Measurements from ENCODE around the gene CD69. TPM values are rescaled to one million over a fixed set of nuclear protein-coding genes. Genes with fewer than 3 reads are reported as not detected.

CD69 gene
- total RNA-seq, 3 donors from 2014 or later = 7.4 to 21.4 (median 11.5) TPM

DNA sequence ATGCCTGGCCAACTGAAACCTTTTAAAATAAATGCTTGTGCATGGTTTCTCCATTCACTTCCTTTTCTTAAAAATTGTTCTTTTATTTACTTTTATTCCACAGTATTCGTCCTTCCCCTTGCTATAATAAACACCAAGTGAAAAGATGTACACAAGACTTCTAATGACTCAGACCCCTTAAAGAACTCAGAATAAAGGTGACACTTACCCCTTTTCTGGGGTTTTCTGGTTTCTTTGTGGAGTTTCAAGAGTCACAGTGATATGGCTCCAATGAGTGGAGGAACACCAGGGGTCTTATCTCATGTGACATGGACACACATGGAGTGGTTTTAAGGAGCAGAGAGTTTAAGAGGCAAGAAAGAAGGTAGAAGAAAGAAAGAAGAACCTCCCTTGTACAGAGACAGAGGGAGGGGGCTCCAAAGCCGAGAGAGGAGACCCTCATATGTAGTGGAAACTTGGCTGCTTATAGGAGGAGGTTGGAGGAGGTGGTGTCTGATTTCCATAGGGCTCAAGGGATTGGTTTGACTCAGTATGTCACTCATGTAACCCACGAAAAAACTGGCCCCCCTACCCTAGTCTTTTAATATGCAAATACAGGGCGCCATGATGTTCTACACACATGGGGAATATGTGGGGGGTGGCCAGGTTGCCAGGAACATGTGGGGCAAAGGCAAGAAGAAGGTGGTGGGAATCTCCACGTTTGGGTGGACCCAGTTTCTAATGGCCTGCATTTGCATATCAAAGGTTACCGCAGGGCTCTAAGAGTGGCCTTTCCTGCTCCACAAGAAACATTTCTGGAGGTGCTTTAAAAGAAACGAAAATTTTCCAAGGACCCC, 22.1 kb upstream of the CD69 start:
- intact Hi-C loops (cut with DNase I; ENCODE audit: low total_unique reads) = no loop called here
- Histone ChIP-seq H3K9me3 (no peaks in the 10 kb centered on the region), H3K36me3 (no peaks in the 10 kb centered on the region)

DNA sequence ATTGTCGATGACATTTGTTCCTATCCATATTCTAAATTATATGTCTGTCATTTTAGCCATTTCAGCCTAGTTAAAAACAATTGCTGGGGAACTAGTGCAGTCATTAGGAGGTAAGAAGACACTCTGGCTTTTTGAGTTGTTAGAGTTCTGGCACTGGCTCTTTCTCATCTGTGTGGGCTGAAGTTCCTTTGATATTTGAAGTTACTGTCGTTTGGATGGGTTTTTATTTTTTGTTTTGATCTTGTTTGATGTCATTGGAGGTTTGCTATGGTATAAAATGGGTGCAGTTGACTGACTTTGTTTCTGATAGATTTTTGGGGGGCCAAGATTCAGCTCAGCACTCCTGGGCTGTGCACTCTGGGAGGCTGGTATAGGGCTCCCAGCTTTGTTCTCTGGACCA, 20.7 kb upstream of the CD69 start:
- Histone ChIP-seq H3K4me1 (no peaks in the 10 kb centered on the region), H3K4me3 (no peak overlapping the region), H3K9me3 (no peaks in the 10 kb centered on the region), H3K27me3 (no peaks in the 10 kb centered on the region), H3K36me3 (no peaks in the 10 kb centered on the region), H3K27ac (no peak overlapping the region)
- no peak for DNase-seq (ENCODE audit: low spot score in 2 of 2)
- no peak for TF ChIP-seq POLR2A (IDR thresholded peaks at IDR 0.05)
- intact Hi-C loops (cut with DNase I; ENCODE audit: low total_unique reads) = loop anchor here (2.0 kb wide), 1 partner anchor 59 kb away; no protein-coding TSS in a partner anchor

More for the DNA sequence above, 22.1 kb upstream of the CD69 start:
- no peak for DNase-seq (ENCODE audit: low spot score in 2 of 2)
- no peaks in the 10 kb centered on the region for H3K4me1 ChIP-seq
- no peaks in the 10 kb centered on the region for H3K27me3 ChIP-seq
- H3K4me3 ChIP-seq = no peak overlapping the region
- no peak overlapping the region for H3K27ac ChIP-seq
- TF ChIP-seq POLR2AphosphoS5 (IDR thresholded peaks at IDR 0.05) = no peak
- no peak for TF ChIP-seq CTCF (IDR thresholded peaks at IDR 0.05)
- TF ChIP-seq POLR2A (IDR thresholded peaks at IDR 0.05) = no peak

- intact Hi-C loops (cut with DNase I; ENCODE audit: low total_unique reads) = no loop called here
These were observed 18.5 kb upstream of the CD69 start for GRCh38 chr12:9779209-9779608.

DNA sequence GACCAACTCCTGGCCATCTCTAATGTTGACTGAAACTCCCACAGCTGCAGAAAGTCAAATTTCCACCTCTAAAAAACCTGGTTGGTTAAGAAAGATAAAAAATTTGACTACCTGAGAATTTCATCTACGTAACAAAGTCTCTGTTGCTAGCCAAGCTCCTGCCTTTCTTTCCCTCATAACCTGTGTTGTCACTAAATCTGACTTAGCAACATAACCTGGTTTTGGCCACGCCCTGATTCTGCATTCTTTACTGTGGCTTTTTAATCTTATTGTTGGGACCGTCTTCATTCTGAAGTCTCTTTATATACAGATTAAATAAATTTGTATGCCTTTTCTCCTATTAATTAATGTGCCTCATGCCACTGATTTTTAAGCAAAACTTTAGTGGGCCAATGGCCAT, 16.1 kb upstream of the CD69 start:
- Histone ChIP-seq H3K4me1 (no peaks in the 10 kb centered on the region), H3K27me3 (no peaks in the 10 kb centered on the region), H3K27ac (no peak overlapping the region), H3K9me3 (no peaks in the 10 kb centered on the region), H3K4me3 (no peak overlapping the region), H3K36me3 (no peaks in the 10 kb centered on the region)
- DNase-seq (ENCODE audit: low spot score in 2 of 2) = no peak
- TF ChIP-seq POLR2AphosphoS5 (IDR thresholded peaks at IDR 0.05) (no peak), POLR2A (IDR thresholded peaks at IDR 0.05) (no peak), CTCF (IDR thresholded peaks at IDR 0.05) (no peak)
- intact Hi-C loops (cut with DNase I; ENCODE audit: low total_unique reads) = no loop called here

More at GRCh38 chr12:9779209-9779608, 18.5 kb upstream of the CD69 start:
- Histone ChIP-seq H3K36me3 (no peaks in the 10 kb centered on the region), H3K9me3 (no peaks in the 10 kb centered on the region), H3K4me3 (no peak overlapping the region), H3K27ac (no peak overlapping the region), H3K4me1 (no peaks in the 10 kb centered on the region), H3K27me3 (no peaks in the 10 kb centered on the region)
- TF ChIP-seq POLR2A (IDR thresholded peaks at IDR 0.05) = no peak
- TF ChIP-seq POLR2AphosphoS5 (IDR thresholded peaks at IDR 0.05) = no peak
- no peak for TF ChIP-seq CTCF (IDR thresholded peaks at IDR 0.05)
- DNase-seq (ENCODE audit: low spot score in 2 of 2) = no peak

- no peak for DNase-seq (ENCODE audit: low spot score in 2 of 2)
- no peaks in the 10 kb centered on the region for H3K27me3 ChIP-seq
- H3K36me3 ChIP-seq = no peaks in the 10 kb centered on the region
- no peaks in the 10 kb centered on the region for H3K4me1 ChIP-seq
- H3K27ac ChIP-seq = no peak overlapping the region
- TF ChIP-seq POLR2AphosphoS5 (IDR thresholded peaks at IDR 0.05) (no peak), CTCF (IDR thresholded peaks at IDR 0.05) (no peak), POLR2A (IDR thresholded peaks at IDR 0.05) (no peak)
- no peak overlapping the region for H3K4me3 ChIP-seq
- H3K9me3 ChIP-seq = no peaks in the 10 kb centered on the region
- intact Hi-C loops (cut with DNase I; ENCODE audit: low total_unique reads) = no loop called here
These were observed 12.6 kb upstream of the CD69 start for GRCh38 chr12:9773216-9773877.
